ENCODE results near the gene ENDOV.

- TF ChIP-seq CTCF (IDR thresholded peaks at IDR 0.05) (no peak), POLR2A (IDR thresholded peaks at IDR 0.05) (no peak)
Measured at GRCh38 chr17:80379348-80379747, 35.6 kb upstream of the ENDOV start.

All from body of pancreas (tissue), 4 donors.